MM.1S (cell line): ENCODE data around the gene SPACA7.

Experiments used
- DNase-seq: peaks from one replicate; pipeline ENCODE4 v3.0.0-alpha.2; 2015
- H2AFZ ChIP-seq: fragments of 300-600 bp; sonication (generic); 2 replicates; pipeline ENCODE4 v1.6.0; 2016; ENCODE audit warnings: antibody characterized with exemption, low read length
- H3F3A ChIP-seq: fragments of 300-600 bp; sonication (generic); 2 replicates; pipeline ENCODE4 v1.6.1; 2016; ENCODE audit warnings: mild to moderate bottlenecking, antibody characterized with exemption, low read length, moderate library complexity, mixed read lengths; ENCODE audit not compliant: insufficient read depth
- H3K27ac ChIP-seq: fragments of 300-600 bp; sonication (generic); 2 replicates; pipeline ENCODE4 v1.5.1; 2016; ENCODE audit warnings: mild to moderate bottlenecking, low read length
- H3K27me3 ChIP-seq: fragments of 300-600 bp; sonication (generic); replicated peaks from 2 replicates; pipeline ENCODE4 v1.6.0; 2016; ENCODE audit warnings: low read length; ENCODE audit not compliant: insufficient read depth
- H3K36me3 ChIP-seq: fragments of 300-600 bp; sonication (generic); replicated peaks from 2 replicates; pipeline ENCODE4 v1.6.1; 2016; ENCODE audit warnings: mild to moderate bottlenecking, low read length, mixed read lengths; ENCODE audit not compliant: insufficient read depth
- H3K4me1 ChIP-seq: fragments of 300-600 bp; sonication (generic); 2 replicates; pipeline ENCODE4 v1.6.1; 2016; ENCODE audit warnings: low read length, mixed read lengths
- H3K4me2 ChIP-seq: fragments of 300-600 bp; sonication (generic); 2 replicates; pipeline ENCODE4 v1.6.0; 2016; ENCODE audit warnings: low read depth, low read length
- H3K4me3 ChIP-seq: fragments of 300-600 bp; sonication (generic); 2 replicates; pipeline ENCODE4 v1.5.1; 2016; ENCODE audit warnings: low read length, mixed read lengths
- H3K79me2 ChIP-seq: fragments of 300-600 bp; sonication (generic); 2 replicates; pipeline ENCODE4 v1.6.1; 2016; ENCODE audit warnings: mixed run types, low read length, mixed read lengths
- H3K9ac ChIP-seq: fragments of 300-600 bp; sonication (generic); 2 replicates; pipeline ENCODE4 v1.6.1; 2016; ENCODE audit warnings: low read length, mixed read lengths
- H3K9me2 ChIP-seq: fragments of 300-600 bp; sonication (generic); replicated peaks from 2 replicates; pipeline ENCODE4 v1.6.1; 2016; ENCODE audit warnings: mild to moderate bottlenecking, low read length, mixed read lengths; ENCODE audit not compliant: insufficient read depth
- H3K9me3 ChIP-seq: fragments of 300-600 bp; sonication (generic); replicated peaks from 2 replicates; pipeline ENCODE4 v1.6.1; 2016; ENCODE audit warnings: mild to moderate bottlenecking, low read length, mixed read lengths; ENCODE audit not compliant: insufficient read depth
- H4K20me1 ChIP-seq: fragments of 300-600 bp; sonication (generic); 2 replicates; pipeline ENCODE4 v1.6.1; 2016; ENCODE audit warnings: mild to moderate bottlenecking, low read length, moderate library complexity, mixed read lengths; ENCODE audit not compliant: insufficient read depth
- EZH2 ChIP-seq: fragments of 300-600 bp; sonication (generic); optimal IDR thresholded peaks from 2 replicates; pipeline ENCODE3; 2017; ENCODE audit warnings: low read depth, mild to moderate bottlenecking, antibody characterized with exemption, low read length, mixed read lengths
- EZH2phosphoT487 ChIP-seq: fragments of 300-600 bp; sonication (generic); IDR thresholded peaks from 2 replicates; pipeline ENCODE4 v1.6.1; 2018; ENCODE audit warnings: antibody characterized with exemption, low read length
- TF ChIP-seq, protein P1 (sequence below): fragments of 300-600 bp; sonication (generic); IDR thresholded peaks from 2 replicates; pipeline ENCODE4 v1.5.1; 2016; ENCODE audit warnings: antibody characterized with exemption, low read length, mixed read lengths

Gene SPACA7

DNA sequence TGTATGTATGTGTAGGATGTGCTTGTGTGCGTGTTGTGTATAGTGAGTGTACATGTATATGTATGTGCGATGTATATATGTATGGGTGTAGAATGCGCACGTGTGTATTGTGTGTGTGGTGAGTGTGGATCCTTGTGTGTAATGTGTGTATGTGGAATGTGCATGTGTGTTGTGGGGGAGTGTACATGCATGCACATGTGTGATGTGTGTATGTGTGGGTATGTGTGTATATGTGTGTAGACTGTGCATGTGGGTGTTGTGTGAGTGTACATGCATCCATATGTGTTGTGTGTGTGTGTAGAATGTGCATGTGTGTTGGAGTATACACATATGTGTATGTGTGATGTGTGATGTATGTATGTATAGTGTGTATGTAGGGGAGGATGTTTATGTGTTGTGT lies 18.0 kb upstream of the SPACA7 start:
- Histone ChIP-seq H3K9ac (no peak overlapping the region), H3K79me2 (no peaks in the 10 kb centered on the region), H3K9me2 (no peaks in the 10 kb centered on the region), H3K4me2 (no peak overlapping the region), H2AFZ (no peak overlapping the region), H3K27me3 (no peaks in the 10 kb centered on the region), H3K9me3 (no peaks in the 10 kb centered on the region), H3K27ac (no peak overlapping the region), H4K20me1 (no peaks in the 10 kb centered on the region), H3K4me3 (no peak overlapping the region), H3K36me3 (no peaks in the 10 kb centered on the region), H3K4me1 (no peaks in the 10 kb centered on the region), H3F3A (no peaks in the 10 kb centered on the region)
- no peak for DNase-seq
- TF ChIP-seq, protein P1, sequence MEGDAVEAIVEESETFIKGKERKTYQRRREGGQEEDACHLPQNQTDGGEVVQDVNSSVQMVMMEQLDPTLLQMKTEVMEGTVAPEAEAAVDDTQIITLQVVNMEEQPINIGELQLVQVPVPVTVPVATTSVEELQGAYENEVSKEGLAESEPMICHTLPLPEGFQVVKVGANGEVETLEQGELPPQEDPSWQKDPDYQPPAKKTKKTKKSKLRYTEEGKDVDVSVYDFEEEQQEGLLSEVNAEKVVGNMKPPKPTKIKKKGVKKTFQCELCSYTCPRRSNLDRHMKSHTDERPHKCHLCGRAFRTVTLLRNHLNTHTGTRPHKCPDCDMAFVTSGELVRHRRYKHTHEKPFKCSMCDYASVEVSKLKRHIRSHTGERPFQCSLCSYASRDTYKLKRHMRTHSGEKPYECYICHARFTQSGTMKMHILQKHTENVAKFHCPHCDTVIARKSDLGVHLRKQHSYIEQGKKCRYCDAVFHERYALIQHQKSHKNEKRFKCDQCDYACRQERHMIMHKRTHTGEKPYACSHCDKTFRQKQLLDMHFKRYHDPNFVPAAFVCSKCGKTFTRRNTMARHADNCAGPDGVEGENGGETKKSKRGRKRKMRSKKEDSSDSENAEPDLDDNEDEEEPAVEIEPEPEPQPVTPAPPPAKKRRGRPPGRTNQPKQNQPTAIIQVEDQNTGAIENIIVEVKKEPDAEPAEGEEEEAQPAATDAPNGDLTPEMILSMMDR: no peak
- TF ChIP-seq EZH2phosphoT487: no peak

DNA sequence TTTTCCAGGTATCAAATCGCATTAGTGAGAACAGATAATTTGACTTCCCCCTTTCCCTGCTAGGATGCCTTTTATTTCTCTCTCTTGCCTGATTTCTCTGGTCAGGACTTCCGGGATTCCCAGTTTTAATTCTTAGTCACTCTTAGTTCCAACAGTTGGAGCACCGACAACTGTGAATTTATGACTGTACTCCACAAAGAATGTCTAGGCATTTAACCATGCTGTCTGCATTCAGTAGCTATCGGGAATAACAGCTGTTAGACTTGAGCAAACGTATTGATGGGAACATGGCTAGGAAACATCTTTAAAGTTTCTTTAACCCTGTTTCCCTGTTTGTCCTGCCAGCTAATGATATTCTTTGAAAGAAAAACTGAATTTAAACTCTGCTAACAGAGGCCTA lies 14.1 kb upstream of the SPACA7 start:
- Histone ChIP-seq H3K27me3 (no peaks in the 10 kb centered on the region), H3K36me3 (no peaks in the 10 kb centered on the region), H2AFZ (no peak overlapping the region), H3K79me2 (no peaks in the 10 kb centered on the region), H3K9me3 (no peaks in the 10 kb centered on the region), H3K4me1 (no peaks in the 10 kb centered on the region), H3K9me2 (no peaks in the 10 kb centered on the region), H3F3A (no peaks in the 10 kb centered on the region), H3K4me3 (no peak overlapping the region), H3K27ac (no peak overlapping the region), H3K9ac (no peak overlapping the region), H4K20me1 (no peaks in the 10 kb centered on the region), H3K4me2 (no peak overlapping the region)
- DNase-seq: no peak
- TF ChIP-seq EZH2phosphoT487 (no peak), EZH2 (no peak)
- TF ChIP-seq, protein P1: no peak

DNA sequence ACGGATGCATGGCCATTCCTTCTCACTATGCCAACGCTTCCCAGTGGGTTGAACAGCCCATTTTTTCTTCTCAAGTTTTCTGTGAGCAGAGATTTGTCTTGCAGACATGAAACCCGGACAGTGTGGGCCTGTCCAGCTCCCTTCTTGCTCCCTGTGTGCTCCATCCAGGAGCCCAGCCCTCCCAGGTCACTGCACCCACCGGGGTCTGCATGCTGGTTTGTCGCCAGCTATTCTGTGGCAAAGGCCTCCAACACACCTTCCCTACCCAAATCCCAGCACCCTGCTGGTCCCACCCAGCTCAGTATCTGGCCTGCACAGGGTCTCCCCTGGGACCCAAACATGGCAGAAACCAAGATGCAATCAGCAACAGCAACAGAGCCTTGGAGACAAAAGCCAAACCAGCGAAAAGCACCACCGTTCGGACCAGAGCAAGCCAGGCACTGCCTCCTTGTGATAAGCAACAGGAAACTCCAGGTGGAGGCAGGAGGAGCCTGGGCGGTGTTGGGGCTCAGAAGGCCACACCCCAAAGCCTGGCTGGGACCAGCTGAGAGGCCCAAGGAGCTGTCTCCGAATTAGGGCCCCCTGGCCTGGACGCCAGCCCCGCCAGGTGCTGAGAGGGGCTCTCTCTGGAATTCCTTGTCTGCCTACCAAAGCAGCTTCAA lies 12.2 kb upstream of the SPACA7 start:
- no peaks in the 10 kb centered on the region for H3K9me2 ChIP-seq

More for the DNA sequence above, 12.2 kb upstream of the SPACA7 start:
- H3K79me2 ChIP-seq: no peaks in the 10 kb centered on the region
- no peak overlapping the region for H3K9ac ChIP-seq
- H3K27me3 ChIP-seq: no peaks in the 10 kb centered on the region
- no peak overlapping the region for H3K4me2 ChIP-seq
- H3K9me3 ChIP-seq: no peaks in the 10 kb centered on the region
- H2AFZ ChIP-seq: no peak overlapping the region
- no peak overlapping the region for H3K27ac ChIP-seq
- no peaks in the 10 kb centered on the region for H3K36me3 ChIP-seq
- H4K20me1 ChIP-seq: no peaks in the 10 kb centered on the region
- TF ChIP-seq, protein P1: no peak
- no peak for TF ChIP-seq EZH2
- no peak for TF ChIP-seq EZH2phosphoT487
- no peak for DNase-seq
- no peaks in the 10 kb centered on the region for H3K4me1 ChIP-seq
- no peak overlapping the region for H3K4me3 ChIP-seq
- H3F3A ChIP-seq: no peaks in the 10 kb centered on the region
